ENCODE data around the gene ATP11A. TPM values are rescaled to one million over a fixed set of nuclear protein-coding genes. Genes with fewer than 3 reads are reported as not detected.
"Not testable (repeated sequence)": the region's sequence is repeated elsewhere in the genome, so short reads cannot be mapped to it uniquely, and the experiment has no call there.

The ATP11A gene
- total RNA-seq, 2 donors from 2014 or later: 33.1 to 53.7 TPM

DNA sequence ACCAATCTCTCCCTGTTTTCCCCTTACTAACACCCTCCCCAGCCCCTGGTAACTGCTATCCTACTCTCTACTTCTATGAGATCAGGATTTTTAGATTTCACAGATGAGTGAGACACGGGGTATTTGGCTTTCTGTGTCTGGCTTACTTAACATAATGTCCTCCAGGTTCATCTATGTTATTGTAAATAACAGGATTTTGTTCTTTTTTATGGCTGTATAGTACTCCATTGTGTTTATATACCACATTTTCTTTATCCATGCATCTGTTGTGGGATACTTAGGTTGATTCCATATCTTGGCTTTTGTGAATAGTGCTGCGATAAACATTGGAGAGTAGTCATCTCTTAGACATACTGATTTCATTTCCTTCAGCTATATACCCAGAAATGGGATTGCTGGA, 28.5 kb upstream of the ATP11A start:
- ATAC-seq (no peak), DNase-seq (ENCODE audit: low spot score in 2 of 2) (no peak)
- Mint-ChIP-seq H3K9me3 (no peaks in the 10 kb centered on the region), H3K36me3 (no peaks in the 10 kb centered on the region), H3K27ac (no peak overlapping the region)

DNA sequence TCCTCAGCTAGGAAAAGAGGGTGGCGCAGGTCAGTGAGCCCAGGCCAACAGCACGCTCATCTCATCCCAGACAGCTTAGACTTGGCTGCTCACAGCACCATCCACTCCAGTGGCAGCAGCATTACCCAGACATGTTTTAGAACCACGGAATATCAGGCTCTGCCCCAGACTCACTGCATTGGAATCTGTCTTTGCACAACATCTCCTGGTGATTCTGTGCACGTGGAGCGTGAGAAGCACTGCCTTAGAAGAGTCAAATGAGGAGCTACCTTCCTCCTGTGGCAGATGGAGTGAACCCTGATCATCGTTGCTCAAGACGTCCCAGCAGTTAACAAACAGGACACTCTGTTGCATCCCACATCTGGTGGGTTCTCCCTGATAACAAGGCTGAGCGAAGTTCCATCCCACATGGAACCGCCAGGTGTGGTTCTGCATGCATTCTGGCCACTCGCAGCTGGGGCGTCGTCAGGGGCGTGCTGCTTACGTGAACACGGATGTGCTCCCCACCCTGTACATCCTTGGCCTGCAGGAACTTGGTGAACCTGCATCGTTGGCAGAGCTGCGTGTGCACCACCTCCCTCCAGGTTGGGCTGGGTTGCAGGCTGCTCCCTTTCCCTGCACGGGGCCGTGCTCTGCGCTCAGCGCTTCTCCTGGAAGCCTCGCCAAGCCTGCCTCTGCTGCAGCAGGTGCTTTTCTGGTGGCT, 25.2 kb upstream of the ATP11A start:
- Mint-ChIP-seq H3K27ac (no peak overlapping the region), H3K36me3 (no peaks in the 10 kb centered on the region)
- no peak for ATAC-seq

DNA sequence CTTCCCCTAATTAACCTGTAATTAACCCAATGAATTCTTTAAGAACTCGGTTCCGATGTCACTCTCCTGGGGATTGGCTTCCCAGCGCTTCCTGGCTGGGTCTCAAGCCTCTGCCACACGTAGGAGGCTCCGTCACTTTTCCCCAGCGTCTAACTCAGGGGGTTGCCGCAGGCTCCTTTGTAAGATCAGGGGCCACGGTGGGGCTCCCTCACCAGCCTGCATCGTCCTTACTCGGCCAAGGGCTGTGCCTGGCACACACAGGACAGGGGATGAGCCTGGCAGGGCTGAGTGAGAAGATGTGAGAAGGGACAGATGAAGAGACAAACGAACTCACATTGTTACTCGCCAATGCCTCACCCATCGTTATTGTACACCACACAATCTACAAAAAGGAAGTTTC, 20.9 kb upstream of the ATP11A start:
- ATAC-seq (no peak), DNase-seq (ENCODE audit: low spot score in 2 of 2) (no peak)
- Mint-ChIP-seq H3K36me3 (no peaks in the 10 kb centered on the region), H3K27ac (no peak overlapping the region), H3K9me3 (no peaks in the 10 kb centered on the region)

More for the DNA sequence above, 25.2 kb upstream of the ATP11A start:
- no peak for DNase-seq (ENCODE audit: low spot score in 2 of 2)
- H3K9me3 Mint-ChIP-seq: no peaks in the 10 kb centered on the region

DNA sequence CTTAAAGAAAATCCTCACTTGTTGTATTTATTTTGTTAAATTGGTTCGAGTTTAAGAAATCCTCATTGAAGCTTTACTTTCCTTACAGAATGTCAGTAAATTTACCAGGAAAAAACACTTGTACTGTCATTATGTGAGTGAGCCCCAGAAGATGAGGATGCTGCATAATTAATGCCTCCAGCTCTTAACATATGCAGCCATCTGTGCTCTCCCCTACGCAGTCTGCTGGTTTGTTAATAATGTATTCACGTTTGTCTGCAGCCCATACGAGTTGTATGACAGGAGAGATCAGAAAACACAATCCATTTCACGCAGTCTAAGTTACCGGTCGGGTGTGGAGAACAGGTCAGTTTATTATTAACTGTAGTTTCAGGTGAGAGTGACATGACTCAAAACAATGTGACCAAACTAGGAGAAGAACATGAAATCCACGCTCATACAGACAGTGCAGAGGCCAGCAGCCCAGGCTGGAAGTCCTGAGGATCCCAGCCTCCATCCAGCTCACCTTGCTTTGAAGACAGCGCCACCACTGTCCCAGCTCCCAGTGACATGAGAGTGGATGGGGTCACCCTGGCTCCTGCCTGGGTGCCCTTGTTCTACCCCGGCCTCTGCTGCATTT, 19.8 kb upstream of the ATP11A start:
- H3K36me3 Mint-ChIP-seq: no peaks in the 10 kb centered on the region
- H3K9me3 Mint-ChIP-seq: no peaks in the 10 kb centered on the region
- no peak overlapping the region for H3K27ac Mint-ChIP-seq
- ATAC-seq: no peak
- DNase-seq (ENCODE audit: low spot score in 2 of 2): no peak

DNA sequence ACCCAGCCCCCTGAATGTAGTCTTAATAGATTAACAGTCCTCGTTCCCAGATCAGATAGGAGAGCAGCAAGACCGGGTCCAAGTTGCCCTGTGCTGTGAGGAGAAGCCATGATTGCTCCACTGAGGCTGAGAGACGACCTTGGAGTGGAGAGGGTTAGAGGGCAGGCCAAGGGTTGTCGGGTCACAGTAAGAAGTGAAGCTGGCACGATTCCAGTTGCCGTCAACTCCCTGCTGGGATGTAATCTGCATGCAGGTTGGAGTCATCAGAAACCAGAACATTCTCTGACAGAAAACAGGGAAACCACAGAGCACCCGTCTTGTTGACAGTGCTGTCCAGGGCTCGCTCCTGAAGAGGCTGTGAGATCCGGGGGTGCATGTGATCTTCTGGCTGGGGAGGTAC, 19.0 kb upstream of the ATP11A start:
- ATAC-seq (no peak), DNase-seq (ENCODE audit: low spot score in 2 of 2) (no peak)
- Mint-ChIP-seq H3K9me3 (no peaks in the 10 kb centered on the region), H3K27ac (no peak overlapping the region), H3K36me3 (no peaks in the 10 kb centered on the region)

DNA sequence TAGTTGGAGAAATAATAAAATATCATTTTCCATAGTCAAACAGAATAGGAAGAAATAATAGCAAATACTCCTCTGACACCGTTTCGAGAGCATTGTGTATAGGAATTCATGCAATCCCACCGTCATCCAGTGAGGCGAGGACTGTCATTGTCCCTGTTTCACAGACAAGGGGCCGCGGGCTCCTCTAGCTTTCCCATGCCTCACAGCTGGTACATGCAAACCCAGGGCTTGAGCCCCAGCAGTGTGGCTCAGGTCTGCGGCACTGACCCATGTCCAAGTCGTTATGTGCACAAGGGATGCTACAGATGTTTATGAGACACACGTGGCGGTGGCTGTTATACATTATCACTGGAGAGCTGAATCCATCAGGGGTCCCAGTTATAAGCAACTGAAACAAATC, 18.5 kb upstream of the ATP11A start:
- no peaks in the 10 kb centered on the region for H3K36me3 Mint-ChIP-seq
- H3K27ac Mint-ChIP-seq: no peak overlapping the region
- DNase-seq (ENCODE audit: low spot score in 2 of 2): no peak
- ATAC-seq: no peak
- H3K9me3 Mint-ChIP-seq: no peaks in the 10 kb centered on the region

DNA sequence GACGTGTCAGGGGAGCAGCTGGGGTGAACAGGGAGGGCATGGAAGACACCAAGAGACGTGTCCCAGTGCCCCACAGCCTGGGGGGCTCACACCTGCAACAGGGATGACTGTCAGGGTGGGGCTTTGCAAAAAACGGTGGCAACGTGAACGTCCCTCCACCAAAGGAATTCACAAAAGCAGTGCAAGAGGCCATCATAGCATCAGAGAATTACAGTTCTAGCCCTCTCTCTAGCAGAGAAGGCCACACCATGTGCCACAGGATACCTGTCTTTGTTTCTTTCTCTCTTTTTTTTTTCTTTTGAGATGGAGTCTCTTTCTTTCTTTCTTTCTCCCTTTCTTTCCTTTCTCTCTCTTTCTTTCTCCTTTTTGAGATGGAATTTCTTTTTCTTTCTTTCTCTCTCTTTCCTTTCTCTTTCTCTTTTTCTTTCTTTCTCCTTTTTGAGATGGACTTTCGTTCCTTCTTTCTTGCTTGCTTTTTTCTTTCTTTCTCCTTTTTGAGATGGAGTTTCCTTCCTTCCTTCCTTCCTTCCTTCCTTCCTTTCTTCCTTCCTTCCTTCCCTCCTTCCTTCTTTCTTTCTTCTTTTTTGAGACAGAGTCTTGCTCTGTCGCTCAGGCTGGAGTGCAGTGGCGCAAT, 17.1 kb upstream of the ATP11A start:
- peak overlapping the region; percentile 65 to 88 for H3K27ac Mint-ChIP-seq
- ATAC-seq: no peak
- H3K9me3 Mint-ChIP-seq: no peaks in the 10 kb centered on the region
- no peaks in the 10 kb centered on the region for H3K36me3 Mint-ChIP-seq
- no peak for DNase-seq (ENCODE audit: low spot score in 2 of 2)

DNA sequence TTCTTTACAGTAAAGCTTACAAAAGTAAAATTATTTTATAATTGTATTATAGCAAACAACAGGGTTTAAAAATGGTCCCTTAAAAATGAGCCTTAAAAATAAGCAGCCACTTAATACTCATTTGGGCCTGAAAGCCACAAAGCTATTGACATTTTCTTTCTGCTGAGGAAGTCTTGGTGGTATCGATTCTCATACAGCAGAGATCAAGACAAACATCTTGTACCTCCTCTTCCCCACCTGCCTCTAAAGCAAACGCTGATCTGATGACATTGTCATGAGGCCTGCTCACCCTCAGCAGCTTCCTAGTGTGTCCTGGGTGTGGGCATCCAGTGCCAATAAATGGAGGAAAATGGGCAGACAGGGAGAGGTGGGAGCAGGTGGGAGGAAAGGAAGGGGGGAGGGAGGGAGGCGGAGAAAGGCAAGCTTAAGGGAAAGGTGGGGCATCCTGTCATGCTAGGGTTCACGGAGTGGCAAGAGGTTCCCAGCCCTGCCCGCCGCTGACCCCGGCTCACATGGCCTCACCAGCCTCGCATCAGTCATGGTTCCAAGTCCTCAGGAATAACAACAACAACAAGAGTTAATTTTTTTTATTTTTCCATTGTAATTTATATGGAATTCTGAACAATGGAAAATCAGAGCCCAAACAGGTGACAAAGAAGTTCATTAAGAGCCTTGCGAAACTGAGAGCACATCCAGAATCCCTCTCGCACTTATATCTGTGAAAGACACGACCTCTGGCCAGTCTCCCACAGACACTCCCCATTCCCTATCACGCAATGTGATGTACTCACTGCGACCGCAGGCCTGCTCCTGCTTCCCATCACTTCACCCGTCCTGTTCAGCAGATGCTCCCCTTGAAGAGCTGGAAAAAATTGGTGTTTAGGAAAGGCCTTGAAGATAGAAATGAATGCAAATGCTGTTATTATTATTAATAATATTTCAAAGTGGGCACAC, 15.1 kb upstream of the ATP11A start:
- peak; percentile 52 to 89 for ATAC-seq
- peak overlapping the region; percentile 57 to 65 for H3K27ac Mint-ChIP-seq
- peak in 1 of 2 donors; percentile 15 for DNase-seq (ENCODE audit: low spot score in 2 of 2)
- no peaks in the 10 kb centered on the region for H3K9me3 Mint-ChIP-seq
- no peaks in the 10 kb centered on the region for H3K36me3 Mint-ChIP-seq

DNA sequence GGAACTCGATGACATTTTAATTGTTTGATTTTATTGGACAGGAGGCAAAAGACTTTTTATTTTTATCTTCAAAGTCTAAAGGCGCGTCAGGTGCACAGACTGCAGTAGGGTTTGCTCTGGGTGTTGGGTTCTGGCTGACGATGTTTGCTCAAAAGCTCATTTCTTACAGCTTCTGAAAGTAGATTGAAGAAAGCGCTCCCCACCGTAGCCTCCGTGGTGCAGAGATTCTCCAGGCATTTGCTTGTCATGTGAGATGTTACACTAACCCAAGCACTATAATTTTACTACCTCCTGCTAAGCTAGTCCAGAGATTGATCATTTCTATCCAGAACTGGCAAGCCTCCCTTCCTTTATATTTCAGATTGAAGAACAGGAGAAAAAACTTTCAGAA, 14.5 kb upstream of the ATP11A start:
- no peaks in the 10 kb centered on the region for H3K36me3 Mint-ChIP-seq
- DNase-seq (ENCODE audit: low spot score in 2 of 2) (no peak), ATAC-seq (no peak)
- H3K9me3 Mint-ChIP-seq: no peaks in the 10 kb centered on the region
- no peak overlapping the region for H3K27ac Mint-ChIP-seq

DNA sequence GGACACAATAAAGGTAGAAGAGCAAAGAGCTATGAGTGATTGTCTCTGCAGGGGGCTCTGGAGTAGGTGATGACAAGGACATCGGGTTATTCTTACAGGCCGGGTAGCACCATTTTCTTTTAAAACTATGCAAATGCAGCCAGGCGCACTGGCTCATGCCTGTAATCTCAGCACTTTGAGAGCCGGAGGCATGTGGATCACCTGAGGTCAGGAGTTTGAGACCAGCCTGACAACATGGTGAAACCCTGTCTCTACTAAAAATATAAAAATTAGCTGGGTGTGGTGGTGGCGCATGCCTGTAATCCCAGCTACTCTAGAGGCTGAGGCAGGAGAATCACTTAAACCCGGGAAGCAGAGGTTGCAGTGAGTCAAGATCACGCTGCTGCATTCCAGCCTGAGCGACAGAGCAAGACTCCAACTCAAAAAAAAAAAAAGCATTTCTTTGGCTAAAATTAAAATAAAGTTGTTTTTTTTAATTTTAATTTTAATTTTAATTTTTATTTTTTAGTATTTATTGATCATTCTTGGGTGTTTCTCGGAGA, 12.3 kb upstream of the ATP11A start:
- not testable (repeated sequence) for H3K27ac Mint-ChIP-seq, ATAC-seq

DNA sequence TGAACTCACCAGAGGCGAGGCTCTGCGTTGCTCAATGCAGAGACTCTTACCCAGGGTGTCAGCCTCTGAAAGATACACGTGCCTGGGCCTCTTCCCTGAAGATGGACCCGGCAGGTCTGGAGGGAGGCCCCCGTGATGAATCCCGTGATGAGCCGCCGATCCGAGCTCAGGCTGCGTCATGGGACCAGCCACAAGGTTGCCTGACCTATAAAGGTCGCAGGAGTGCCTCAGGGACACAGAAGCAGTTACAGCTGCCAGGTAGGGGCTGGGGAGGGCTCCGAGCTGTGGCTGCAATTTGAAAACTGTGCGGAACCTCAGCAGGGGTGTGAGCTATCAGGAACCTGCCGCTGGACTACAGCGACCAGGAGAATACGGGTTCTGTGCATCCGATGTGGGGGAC, 10.5 kb upstream of the ATP11A start:
- no peak overlapping the region for H3K27ac Mint-ChIP-seq
- H3K9me3 Mint-ChIP-seq: no peaks in the 10 kb centered on the region
- ATAC-seq (no peak), DNase-seq (ENCODE audit: low spot score in 2 of 2) (no peak)
- H3K36me3 Mint-ChIP-seq: no peaks in the 10 kb centered on the region

More for the DNA sequence above, 12.3 kb upstream of the ATP11A start:
- DNase-seq (ENCODE audit: low spot score in 2 of 2); H3K36me3 Mint-ChIP-seq; H3K9me3 Mint-ChIP-seq: not testable (repeated sequence)

DNA sequence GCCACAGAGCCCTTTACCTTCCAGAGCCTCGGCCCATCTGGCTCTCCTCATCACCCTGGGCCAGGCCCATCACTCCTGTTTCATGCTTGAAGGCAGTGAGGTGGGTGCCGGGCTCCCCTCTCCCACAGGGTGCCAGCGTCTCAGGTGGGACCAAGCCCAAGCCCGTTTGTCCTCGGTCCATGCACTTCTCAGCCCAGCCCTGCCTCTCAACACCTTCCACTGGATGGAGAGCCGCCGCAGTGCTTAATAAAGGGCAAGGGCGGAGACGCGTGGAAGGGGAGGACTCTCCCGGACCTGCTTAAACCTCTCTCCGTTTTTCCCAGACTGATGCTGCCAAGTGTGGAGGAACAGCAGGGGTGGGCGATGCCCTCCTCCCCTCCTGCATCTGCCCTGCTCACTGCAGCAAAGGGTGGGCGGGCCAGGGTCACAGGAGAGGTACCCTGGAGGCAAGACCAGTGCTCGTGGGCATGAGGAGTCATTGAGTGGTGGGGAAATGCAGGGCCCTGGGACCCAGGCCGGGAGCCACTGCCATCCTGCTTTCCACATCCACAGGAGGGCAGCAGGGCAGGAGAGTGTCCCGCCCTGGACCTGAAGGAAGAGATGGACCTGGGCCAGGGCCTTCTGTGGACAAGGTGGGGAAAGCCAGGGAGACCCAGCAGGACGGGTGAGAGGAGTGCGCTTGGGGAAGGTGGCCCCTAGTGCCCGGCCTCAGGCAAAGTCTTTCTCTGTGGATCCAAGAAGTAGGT, 9.7 kb upstream of the ATP11A start:
- Mint-ChIP-seq H3K27ac (no peak overlapping the region), H3K9me3 (no peaks in the 10 kb centered on the region), H3K36me3 (no peaks in the 10 kb centered on the region)
- ATAC-seq (no peak), DNase-seq (ENCODE audit: low spot score in 2 of 2) (no peak)

DNA sequence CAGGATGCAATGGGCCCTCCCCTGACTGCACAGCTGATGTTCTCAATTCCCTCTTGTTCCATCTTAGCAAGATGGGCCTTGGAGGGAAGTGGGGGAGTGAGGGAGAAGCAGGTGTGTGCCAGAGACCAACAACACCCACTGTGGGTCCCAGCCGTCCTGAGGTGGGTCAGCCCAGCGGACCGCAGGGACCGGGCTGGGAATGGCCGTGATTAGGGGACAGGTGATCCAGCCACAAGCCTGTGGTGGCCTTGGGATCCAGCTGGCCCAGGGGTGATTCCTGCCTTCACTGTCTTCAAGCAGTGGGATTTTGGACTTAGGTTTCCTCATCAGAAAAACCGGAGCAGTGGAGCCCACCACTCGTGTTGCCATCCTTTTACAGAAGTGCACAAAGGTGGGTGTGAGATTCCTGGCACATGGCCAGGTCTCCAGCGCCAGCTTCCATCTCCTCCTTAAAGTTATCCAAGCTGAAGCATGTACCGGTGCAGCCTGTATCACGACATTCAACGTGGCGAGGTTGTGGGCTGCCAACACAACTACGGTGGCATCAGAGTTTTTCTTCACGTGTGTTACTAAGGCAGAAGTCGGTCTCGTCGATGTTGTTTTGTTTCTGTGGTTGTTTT, 9.0 kb upstream of the ATP11A start:
- no peaks in the 10 kb centered on the region for H3K36me3 Mint-ChIP-seq
- H3K27ac Mint-ChIP-seq: no peak overlapping the region
- DNase-seq (ENCODE audit: low spot score in 2 of 2) (no peak), ATAC-seq (no peak)
- no peaks in the 10 kb centered on the region for H3K9me3 Mint-ChIP-seq

DNA sequence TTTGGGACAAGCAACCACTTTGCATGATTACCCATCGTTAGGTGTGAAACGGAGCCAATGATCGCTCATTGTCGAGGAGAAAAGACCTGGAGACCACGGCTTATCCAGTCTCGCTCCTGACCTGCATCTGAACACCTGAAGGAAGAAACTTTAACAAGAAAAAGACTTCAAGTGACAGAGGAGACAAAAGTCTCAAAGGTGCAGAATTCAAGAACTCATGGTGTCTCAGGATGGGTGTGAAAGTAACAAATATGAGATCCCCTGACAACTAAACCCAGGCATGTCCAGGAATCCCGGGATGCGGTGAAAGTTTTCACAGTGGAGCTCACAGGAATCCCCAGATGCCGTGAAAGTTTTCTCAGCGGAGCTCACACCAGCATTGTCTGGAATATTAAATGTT, 6.3 kb upstream of the ATP11A start:
- Mint-ChIP-seq H3K9me3 (no peaks in the 10 kb centered on the region), H3K36me3 (peaks cover 0 to 10% of the 10 kb centered on the region in 2 donors), H3K27ac (no peak overlapping the region)
- no peak for ATAC-seq
- no peak for DNase-seq (ENCODE audit: low spot score in 2 of 2)

DNA sequence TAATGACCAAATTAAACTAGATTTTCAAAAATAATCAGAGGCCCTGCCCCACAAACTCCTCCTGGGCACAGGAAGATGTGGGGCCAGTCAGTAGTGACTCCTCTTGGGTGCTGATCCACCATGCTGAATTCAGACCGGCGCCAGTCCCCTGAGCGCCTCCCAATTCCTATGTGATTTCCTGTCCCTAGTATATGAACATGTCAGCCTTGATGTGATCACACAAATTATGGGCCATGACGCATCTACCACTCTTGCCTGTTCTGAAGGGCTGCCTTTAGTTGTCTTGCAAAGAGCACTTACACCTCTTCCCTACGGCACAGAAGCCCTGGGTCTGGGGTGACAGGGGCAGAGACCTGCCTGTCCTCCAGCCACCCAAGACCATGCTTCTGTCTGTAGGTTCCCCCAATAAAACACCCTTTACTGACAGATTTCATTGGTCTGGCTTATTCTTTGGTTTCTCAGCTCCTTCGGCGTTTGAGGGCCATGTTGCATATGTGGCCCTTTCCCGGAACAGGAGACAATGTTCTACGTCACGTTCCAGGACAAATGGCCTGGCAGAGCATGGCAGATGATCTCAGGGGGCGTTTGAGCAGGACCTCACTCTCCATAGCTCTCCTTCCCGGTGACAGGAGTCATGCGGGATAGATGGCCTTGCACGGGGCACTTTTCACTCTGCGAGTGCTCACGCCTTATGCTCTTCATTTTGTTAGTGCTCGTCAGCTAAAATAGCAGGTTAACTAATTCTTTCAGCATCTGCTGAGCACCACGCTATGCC, 5.6 kb upstream of the ATP11A start:
- no peak overlapping the region for H3K27ac Mint-ChIP-seq
- H3K9me3 Mint-ChIP-seq: no peaks in the 10 kb centered on the region
- DNase-seq (ENCODE audit: low spot score in 2 of 2) (no peak), ATAC-seq (no peak)
- H3K36me3 Mint-ChIP-seq: peaks cover 0 to 11% of the 10 kb centered on the region in 2 donors

Data from activated naive CD4-positive, alpha-beta T cell treated with anti-CD3 and anti-CD28 coated beads, Interleukin-2, amount 50 U/mL, for 72 hours (primary cell).